ENCODE results near the gene SLC24A4.

SLC24A4 gene

DNA sequence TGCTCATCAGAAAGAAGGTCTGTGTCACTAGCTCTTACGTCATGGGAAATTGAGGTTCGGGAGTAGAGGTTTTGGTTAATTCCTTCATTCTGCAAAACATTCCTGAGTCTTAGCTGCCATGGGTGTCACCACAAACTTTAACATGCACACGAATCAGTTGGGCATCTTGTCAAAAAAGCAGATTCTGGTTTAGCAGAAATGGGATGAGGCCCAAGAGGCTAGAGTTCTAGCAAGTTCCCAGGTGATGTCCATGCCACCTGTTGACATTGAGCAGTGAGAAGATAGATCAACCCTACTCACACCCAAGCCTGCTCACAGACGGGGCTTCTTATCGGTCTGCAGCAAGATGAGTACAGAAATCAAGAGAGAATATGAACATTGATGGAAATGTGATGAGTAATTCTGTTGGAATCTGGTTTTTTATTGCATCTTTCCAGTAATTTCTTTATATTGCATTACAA lies 179.0 kb downstream of the SLC24A4 start:
- Histone ChIP-seq H3K4me3 (ENCODE audit: severe bottlenecking) (no peak overlapping the region), H3K9me3 (ENCODE audit: severe bottlenecking) (no peaks in the 10 kb centered on the region), H3K27ac (ENCODE audit: poor library complexity, severe bottlenecking) (peak overlapping the region; percentile 83), H3K36me3 (ENCODE audit: low read depth) (no peaks in the 10 kb centered on the region), H3K4me1 (ENCODE audit: insufficient read depth, poor library complexity, severe bottlenecking) (peaks cover 30% of the 10 kb centered on the region), H3K27me3 (ENCODE audit: insufficient read depth, poor library complexity, severe bottlenecking) (no peaks in the 10 kb centered on the region)
- DNase-seq (ENCODE audit: low spot score) (peak; percentile 15), ATAC-seq (ENCODE audit: low read depth) (no peak)
- TF ChIP-seq, protein P1, sequence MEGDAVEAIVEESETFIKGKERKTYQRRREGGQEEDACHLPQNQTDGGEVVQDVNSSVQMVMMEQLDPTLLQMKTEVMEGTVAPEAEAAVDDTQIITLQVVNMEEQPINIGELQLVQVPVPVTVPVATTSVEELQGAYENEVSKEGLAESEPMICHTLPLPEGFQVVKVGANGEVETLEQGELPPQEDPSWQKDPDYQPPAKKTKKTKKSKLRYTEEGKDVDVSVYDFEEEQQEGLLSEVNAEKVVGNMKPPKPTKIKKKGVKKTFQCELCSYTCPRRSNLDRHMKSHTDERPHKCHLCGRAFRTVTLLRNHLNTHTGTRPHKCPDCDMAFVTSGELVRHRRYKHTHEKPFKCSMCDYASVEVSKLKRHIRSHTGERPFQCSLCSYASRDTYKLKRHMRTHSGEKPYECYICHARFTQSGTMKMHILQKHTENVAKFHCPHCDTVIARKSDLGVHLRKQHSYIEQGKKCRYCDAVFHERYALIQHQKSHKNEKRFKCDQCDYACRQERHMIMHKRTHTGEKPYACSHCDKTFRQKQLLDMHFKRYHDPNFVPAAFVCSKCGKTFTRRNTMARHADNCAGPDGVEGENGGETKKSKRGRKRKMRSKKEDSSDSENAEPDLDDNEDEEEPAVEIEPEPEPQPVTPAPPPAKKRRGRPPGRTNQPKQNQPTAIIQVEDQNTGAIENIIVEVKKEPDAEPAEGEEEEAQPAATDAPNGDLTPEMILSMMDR (IDR thresholded peaks at IDR 0.05; ENCODE audit: poor library complexity, severe bottlenecking): no peak

DNA sequence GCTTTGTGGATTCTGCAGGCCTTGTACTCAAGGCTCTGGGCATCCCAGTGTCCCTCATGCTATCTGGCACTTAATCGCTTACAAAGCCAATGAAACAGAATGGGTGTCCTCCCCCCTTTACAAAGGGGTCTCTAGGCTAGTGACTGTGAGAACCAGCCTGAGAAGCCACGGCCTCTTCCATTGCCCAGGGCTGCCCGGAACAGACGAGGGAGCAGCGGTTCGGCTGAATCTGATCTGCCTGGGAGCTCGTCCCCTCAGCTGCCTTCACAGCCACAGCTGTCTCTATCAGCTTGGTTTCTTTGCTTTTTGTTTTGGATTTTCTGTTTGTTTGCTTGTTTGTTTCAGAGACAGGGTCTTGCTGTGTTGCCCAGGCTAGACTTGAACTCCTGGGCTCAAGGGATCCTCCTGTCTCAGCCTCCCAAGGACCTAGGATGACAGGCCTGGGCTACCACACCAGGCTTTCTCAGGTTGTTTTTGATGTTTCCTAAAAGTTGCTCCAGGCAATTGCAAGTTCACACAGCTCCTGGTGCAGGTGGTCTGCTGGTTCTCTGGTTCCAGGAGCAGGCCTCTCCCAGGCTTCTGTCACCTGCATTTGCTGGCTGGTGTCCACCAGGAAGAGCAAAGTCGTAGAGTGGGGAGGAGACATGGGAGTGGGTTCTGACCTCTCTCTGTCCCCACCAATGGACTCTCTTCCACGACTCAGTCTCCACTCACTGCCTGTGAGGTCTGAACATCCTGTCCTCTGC lies 179.7 kb downstream of the SLC24A4 start:
- Histone ChIP-seq H3K4me3 (ENCODE audit: severe bottlenecking) (no peak overlapping the region), H3K27ac (ENCODE audit: poor library complexity, severe bottlenecking) (peak overlapping the region; percentile 83), H3K27me3 (ENCODE audit: insufficient read depth, poor library complexity, severe bottlenecking) (no peaks in the 10 kb centered on the region), H3K9me3 (ENCODE audit: severe bottlenecking) (no peaks in the 10 kb centered on the region), H3K36me3 (ENCODE audit: low read depth) (no peaks in the 10 kb centered on the region), H3K4me1 (ENCODE audit: insufficient read depth, poor library complexity, severe bottlenecking) (peaks cover 33% of the 10 kb centered on the region)
- TF ChIP-seq, protein P1 (IDR thresholded peaks at IDR 0.05; ENCODE audit: poor library complexity, severe bottlenecking): no peak
- DNase-seq (ENCODE audit: low spot score) (peak; percentile 56), ATAC-seq (ENCODE audit: low read depth) (no peak)

DNA sequence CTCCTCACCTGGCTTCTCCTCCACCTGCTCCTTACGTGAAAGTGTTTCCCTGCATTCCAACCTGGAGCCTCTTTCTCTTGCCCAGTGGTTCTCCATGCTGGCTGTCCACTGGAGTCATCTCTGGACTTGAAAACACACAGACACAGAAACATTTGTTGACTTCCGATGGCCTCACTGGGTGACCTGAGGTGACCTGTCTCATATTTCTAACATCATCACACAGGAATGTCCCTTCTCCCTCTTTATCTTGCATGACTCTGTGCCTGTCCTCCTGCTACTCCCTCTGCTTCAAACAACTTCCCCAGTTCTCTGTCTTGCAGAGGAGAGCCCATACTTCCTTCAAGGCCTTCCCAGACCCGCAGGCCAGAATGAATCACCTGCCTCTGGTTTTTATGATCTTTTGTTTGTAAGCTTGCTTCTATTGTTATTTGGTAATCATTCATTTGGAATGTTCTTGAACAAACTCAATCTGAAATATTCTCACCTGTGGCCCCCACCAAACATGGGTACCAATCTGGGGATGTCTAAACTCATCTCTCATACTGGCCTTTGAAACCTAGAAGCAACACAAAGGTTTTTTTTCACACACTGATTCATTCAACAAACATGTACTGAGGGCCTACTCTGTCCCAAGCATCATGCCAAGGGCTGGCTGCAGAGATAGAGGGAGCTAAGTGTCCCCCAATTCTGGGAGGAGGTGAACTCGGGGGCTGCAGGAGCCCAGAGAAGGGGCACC lies 181.0 kb downstream of the SLC24A4 start:
- ATAC-seq (ENCODE audit: low read depth) (peak; percentile 94), DNase-seq (ENCODE audit: low spot score) (peak; percentile 88)
- peak overlapping the region; percentile 83 for H3K27ac ChIP-seq (ENCODE audit: poor library complexity, severe bottlenecking)
- H3K4me1 ChIP-seq (ENCODE audit: insufficient read depth, poor library complexity, severe bottlenecking): peaks cover 33% of the 10 kb centered on the region
- H3K9me3 ChIP-seq (ENCODE audit: severe bottlenecking): no peaks in the 10 kb centered on the region
- TF ChIP-seq, protein P1 (IDR thresholded peaks at IDR 0.05; ENCODE audit: poor library complexity, severe bottlenecking): peak; percentile 19
- no peaks in the 10 kb centered on the region for H3K27me3 ChIP-seq (ENCODE audit: insufficient read depth, poor library complexity, severe bottlenecking)
- no peaks in the 10 kb centered on the region for H3K36me3 ChIP-seq (ENCODE audit: low read depth)
- no peak overlapping the region for H3K4me3 ChIP-seq (ENCODE audit: severe bottlenecking)

DNA sequence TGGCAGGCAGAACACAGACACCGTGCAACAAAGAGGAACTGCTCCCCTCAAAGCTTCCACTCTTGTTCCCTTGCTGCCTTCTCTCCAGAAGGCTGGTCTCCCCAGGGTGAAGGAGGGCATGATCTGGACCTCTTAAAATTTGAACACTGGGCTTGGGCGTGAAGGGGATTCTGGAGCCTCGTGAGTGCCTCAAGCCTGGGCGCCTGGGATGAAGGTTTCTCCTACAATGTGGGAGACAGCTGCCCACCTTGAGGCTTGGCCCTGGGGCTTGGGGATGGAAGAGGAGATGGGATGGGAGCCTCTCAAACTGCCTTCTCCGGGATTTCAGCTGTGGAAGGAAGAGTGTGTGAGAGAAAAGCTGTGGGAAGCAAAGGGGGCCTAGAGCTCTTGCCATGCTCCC lies 182.9 kb downstream of the SLC24A4 start:
- TF ChIP-seq, protein P1 (IDR thresholded peaks at IDR 0.05; ENCODE audit: poor library complexity, severe bottlenecking): no peak
- DNase-seq (ENCODE audit: low spot score) (no peak), ATAC-seq (ENCODE audit: low read depth) (no peak)
- Histone ChIP-seq H3K36me3 (ENCODE audit: low read depth) (no peaks in the 10 kb centered on the region), H3K4me1 (ENCODE audit: insufficient read depth, poor library complexity, severe bottlenecking) (peaks cover 33% of the 10 kb centered on the region), H3K27ac (ENCODE audit: poor library complexity, severe bottlenecking) (no peak overlapping the region), H3K27me3 (ENCODE audit: insufficient read depth, poor library complexity, severe bottlenecking) (no peaks in the 10 kb centered on the region), H3K9me3 (ENCODE audit: severe bottlenecking) (no peaks in the 10 kb centered on the region), H3K4me3 (ENCODE audit: severe bottlenecking) (no peak overlapping the region)

Measured in RWPE2 (cell line).